Measurements from ENCODE around the gene ITSN2. TPM values are rescaled to one million over a fixed set of nuclear protein-coding genes. Genes with fewer than 3 reads are reported as not detected.
A peak's percentile ranks its signal among the peaks of the same experiment; 100 is the strongest.
"Not testable (repeated sequence)": the region's sequence is repeated elsewhere in the genome, so short reads cannot be mapped to it uniquely, and the experiment has no call there.

The ITSN2 gene
- total RNA-seq, 1 donor from 2014 or later, result 10.4 TPM

- Histone ChIP-seq H3K4me1 (peaks cover 4% of the 10 kb centered on the region), H3K27ac (no peak overlapping the region), H3K36me3 (no peaks in the 10 kb centered on the region), H4K20me1 (ENCODE audit: low read depth) (no peaks in the 10 kb centered on the region), H3K4me2 (peak overlapping the region; percentile 92), H3F3A (ENCODE audit: low read depth) (no peaks in the 10 kb centered on the region), H3K79me2 (ENCODE audit: low read depth) (no peaks in the 10 kb centered on the region), H2AFZ (replicated peaks) (peak overlapping the region; percentile 95), H3K9me3 (ENCODE audit: low read depth) (no peaks in the 10 kb centered on the region), H3K27me3 (peaks cover 30% of the 10 kb centered on the region), H3K4me3 (peak overlapping the region; percentile 78), H3K9ac (no peak overlapping the region)
- Mint-ChIP-seq H3K27me3 (ENCODE audit: insufficient read depth, low read depth) (peaks cover 9% of the 10 kb centered on the region), H3K36me3 (peaks cover 6% of the 10 kb centered on the region), H3K4me3 (peak overlapping the region; percentile 89), H3K27ac (no peak overlapping the region), H3K4me1 (peaks cover 4% of the 10 kb centered on the region), H3K9me3 (no peaks in the 10 kb centered on the region)
- DNase-seq (ENCODE audit: low spot score), result no peak
- TF ChIP-seq EZH2 (IDR thresholded peaks at IDR 0.05), result peak; percentile 55
- TF ChIP-seq EZH2phosphoT487 (IDR thresholded peaks at IDR 0.05), result no peak
- TF ChIP-seq, protein P1, sequence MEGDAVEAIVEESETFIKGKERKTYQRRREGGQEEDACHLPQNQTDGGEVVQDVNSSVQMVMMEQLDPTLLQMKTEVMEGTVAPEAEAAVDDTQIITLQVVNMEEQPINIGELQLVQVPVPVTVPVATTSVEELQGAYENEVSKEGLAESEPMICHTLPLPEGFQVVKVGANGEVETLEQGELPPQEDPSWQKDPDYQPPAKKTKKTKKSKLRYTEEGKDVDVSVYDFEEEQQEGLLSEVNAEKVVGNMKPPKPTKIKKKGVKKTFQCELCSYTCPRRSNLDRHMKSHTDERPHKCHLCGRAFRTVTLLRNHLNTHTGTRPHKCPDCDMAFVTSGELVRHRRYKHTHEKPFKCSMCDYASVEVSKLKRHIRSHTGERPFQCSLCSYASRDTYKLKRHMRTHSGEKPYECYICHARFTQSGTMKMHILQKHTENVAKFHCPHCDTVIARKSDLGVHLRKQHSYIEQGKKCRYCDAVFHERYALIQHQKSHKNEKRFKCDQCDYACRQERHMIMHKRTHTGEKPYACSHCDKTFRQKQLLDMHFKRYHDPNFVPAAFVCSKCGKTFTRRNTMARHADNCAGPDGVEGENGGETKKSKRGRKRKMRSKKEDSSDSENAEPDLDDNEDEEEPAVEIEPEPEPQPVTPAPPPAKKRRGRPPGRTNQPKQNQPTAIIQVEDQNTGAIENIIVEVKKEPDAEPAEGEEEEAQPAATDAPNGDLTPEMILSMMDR (IDR thresholded peaks at IDR 0.05), result no peak
Observed at GRCh38 chr2:24359129-24360049, 947 bp downstream of the ITSN2 start.

DNA sequence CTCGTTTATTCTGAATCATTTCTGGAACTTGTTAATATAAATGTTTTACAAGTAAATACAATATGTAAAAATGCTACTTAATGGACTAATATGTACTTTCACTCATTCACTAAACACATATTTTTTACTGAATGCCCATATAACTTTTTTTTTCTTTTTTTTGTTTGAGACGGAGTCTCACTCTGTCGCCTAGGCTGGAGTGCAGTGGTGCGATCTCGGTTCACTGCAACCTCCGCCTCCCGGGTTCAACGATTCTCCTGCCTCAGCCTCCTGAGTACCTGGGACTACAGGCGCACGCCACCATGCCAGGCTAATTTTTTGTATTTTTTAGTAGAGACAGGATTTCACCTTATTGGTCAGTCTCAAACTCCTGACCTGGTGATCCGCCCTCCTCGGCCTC lies 2.6 kb downstream of the ITSN2 start:
- not testable (repeated sequence) for H3K9me3 Mint-ChIP-seq; H3K36me3 Mint-ChIP-seq; H3F3A ChIP-seq (ENCODE audit: low read depth); H3K4me3 ChIP-seq; H3K36me3 ChIP-seq; H3K4me1 Mint-ChIP-seq; H3K4me2 ChIP-seq; H4K20me1 ChIP-seq (ENCODE audit: low read depth); DNase-seq (ENCODE audit: low spot score); H3K9ac ChIP-seq; H3K27ac Mint-ChIP-seq; H2AFZ ChIP-seq (replicated peaks); H3K27ac ChIP-seq; H3K79me2 ChIP-seq (ENCODE audit: low read depth); H3K4me3 Mint-ChIP-seq; H3K4me1 ChIP-seq; H3K9me3 ChIP-seq (ENCODE audit: low read depth)
- H3K27me3 ChIP-seq, result peaks cover 30% of the 10 kb centered on the region
- H3K27me3 Mint-ChIP-seq (ENCODE audit: insufficient read depth, low read depth), result peaks cover 11% of the 10 kb centered on the region

- not testable (repeated sequence) for H4K20me1 ChIP-seq (ENCODE audit: low read depth); H3K4me1 ChIP-seq; H3F3A ChIP-seq (ENCODE audit: low read depth); H3K4me2 ChIP-seq; H2AFZ ChIP-seq (replicated peaks); H3K27ac Mint-ChIP-seq; H3K27ac ChIP-seq; H3K9me3 Mint-ChIP-seq; H3K79me2 ChIP-seq (ENCODE audit: low read depth); H3K9ac ChIP-seq; H3K4me1 Mint-ChIP-seq; H3K36me3 ChIP-seq; H3K36me3 Mint-ChIP-seq; H3K4me3 ChIP-seq; DNase-seq (ENCODE audit: low spot score); H3K9me3 ChIP-seq (ENCODE audit: low read depth)
- Mint-ChIP-seq H3K27me3 (ENCODE audit: insufficient read depth, low read depth) (peaks cover 11% of the 10 kb centered on the region), H3K4me3 (peak overlapping the region; percentile 52)
- peaks cover 28% of the 10 kb centered on the region for H3K27me3 ChIP-seq
Observed at GRCh38 chr2:24357115-24357514, 3.2 kb downstream of the ITSN2 start.

DNA sequence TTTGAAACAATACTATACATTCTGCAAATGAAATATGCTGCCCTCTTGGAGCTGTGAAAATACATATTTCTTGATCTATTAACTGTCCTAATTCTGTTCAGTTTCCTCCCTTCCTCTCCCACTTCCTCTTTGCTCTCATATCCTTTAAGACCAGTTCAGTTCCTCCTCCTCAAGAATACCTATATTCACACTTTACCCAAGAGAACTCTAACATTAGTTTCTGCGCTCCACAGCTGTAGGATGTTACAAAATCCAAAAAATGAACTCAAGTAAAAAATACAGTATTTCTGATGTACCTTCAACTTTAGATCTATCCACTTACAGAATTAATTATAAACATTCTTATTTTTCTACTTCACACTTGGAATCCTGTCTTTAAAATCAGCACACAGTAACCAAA lies 5.4 kb downstream of the ITSN2 start:
- peaks cover 7% of the 10 kb centered on the region for H3K79me2 ChIP-seq (ENCODE audit: low read depth)
- no peaks in the 10 kb centered on the region for H3K4me1 Mint-ChIP-seq
- no peak overlapping the region for H3K4me2 ChIP-seq
- no peak overlapping the region for H3K4me3 ChIP-seq
- H3K27ac ChIP-seq, result no peak overlapping the region
- DNase-seq (ENCODE audit: low spot score), result no peak
- H3F3A ChIP-seq (ENCODE audit: low read depth), result no peaks in the 10 kb centered on the region
- H2AFZ ChIP-seq (replicated peaks), result no peak overlapping the region
- H3K36me3 Mint-ChIP-seq, result peaks cover 2% of the 10 kb centered on the region
- TF ChIP-seq EZH2 (IDR thresholded peaks at IDR 0.05), result no peak
- H3K27me3 Mint-ChIP-seq (ENCODE audit: insufficient read depth, low read depth), result peaks cover 6% of the 10 kb centered on the region
- no peaks in the 10 kb centered on the region for H3K9me3 Mint-ChIP-seq
- H3K9me3 ChIP-seq (ENCODE audit: low read depth), result no peaks in the 10 kb centered on the region
- no peaks in the 10 kb centered on the region for H4K20me1 ChIP-seq (ENCODE audit: low read depth)
- no peak overlapping the region for H3K4me3 Mint-ChIP-seq
- H3K27me3 ChIP-seq, result peaks cover 20% of the 10 kb centered on the region
- H3K36me3 ChIP-seq, result no peaks in the 10 kb centered on the region
- no peak overlapping the region for H3K9ac ChIP-seq
- no peak overlapping the region for H3K27ac Mint-ChIP-seq
- peaks cover 4% of the 10 kb centered on the region for H3K4me1 ChIP-seq

Measured in neural progenitor cell (in vitro differentiated cells).